KMS-11 (cell line): ENCODE results near the gene ASB9.

Experiments used
- H2AFZ ChIP-seq: fragments of 200-600 bp; sonication (generic); 2 replicates; pipeline ENCODE4 v1.6.1; 2016; ENCODE audit warnings: antibody characterized with exemption, mixed run types, low read depth
- H3K27ac ChIP-seq: fragments of 200-600 bp; sonication (generic); 2 replicates; pipeline ENCODE4 v1.6.1; 2016; ENCODE audit warnings: mild to moderate bottlenecking, mixed run types
- H3K27me3 ChIP-seq: fragments of 200-600 bp; sonication (generic); 2 replicates; pipeline ENCODE4 v1.6.1; 2017; ENCODE audit warnings: mild to moderate bottlenecking, low read depth, mixed run types, moderate library complexity; ENCODE audit not compliant: insufficient read depth
- H3K36me3 ChIP-seq: fragments of 200-600 bp; sonication (generic); 2 replicates; pipeline ENCODE4 v1.6.1; 2017; ENCODE audit warnings: mild to moderate bottlenecking, mixed run types; ENCODE audit not compliant: insufficient read depth
- H3K4me1 ChIP-seq: fragments of 200-600 bp; sonication (generic); 2 replicates; pipeline ENCODE4 v1.6.1; 2016; ENCODE audit warnings: mild to moderate bottlenecking, low read depth, mixed run types; ENCODE audit not compliant: poor library complexity, severe bottlenecking
- H3K4me2 ChIP-seq: fragments of 200-600 bp; sonication (generic); 2 replicates; pipeline ENCODE4 v1.7.0; 2016; ENCODE audit warnings: mild to moderate bottlenecking, mixed run types
- H3K4me3 ChIP-seq: fragments of 200-600 bp; sonication (generic); IDR thresholded peaks from 2 replicates; pipeline ENCODE4 v1.6.1; 2017; ENCODE audit warnings: low read depth, low read length, mixed read lengths; ENCODE audit not compliant: insufficient read depth
- H3K79me2 ChIP-seq: fragments of 200-600 bp; sonication (generic); 2 replicates; pipeline ENCODE4 v1.6.1; 2016; ENCODE audit warnings: low read depth, mixed run types; ENCODE audit not compliant: insufficient read depth
- H3K9ac ChIP-seq: fragments of 200-600 bp; sonication (generic); 2 replicates; pipeline ENCODE4 v1.6.1; 2016; ENCODE audit warnings: mild to moderate bottlenecking, mixed run types
- H4K20me1 ChIP-seq: fragments of 200-600 bp; sonication (generic); 2 replicates; pipeline ENCODE4 v1.6.1; 2016; ENCODE audit warnings: mild to moderate bottlenecking, mixed run types; ENCODE audit not compliant: insufficient read depth
- TF ChIP-seq, protein P1 (sequence below): fragments of 200-600 bp; sonication (generic); conservative IDR thresholded peaks from 2 replicates; pipeline ENCODE4 v1.6.1; 2017; ENCODE audit warnings: low read depth, mild to moderate bottlenecking, antibody characterized with exemption, low read length, moderate library complexity, mixed read lengths

ASB9 gene

DNA sequence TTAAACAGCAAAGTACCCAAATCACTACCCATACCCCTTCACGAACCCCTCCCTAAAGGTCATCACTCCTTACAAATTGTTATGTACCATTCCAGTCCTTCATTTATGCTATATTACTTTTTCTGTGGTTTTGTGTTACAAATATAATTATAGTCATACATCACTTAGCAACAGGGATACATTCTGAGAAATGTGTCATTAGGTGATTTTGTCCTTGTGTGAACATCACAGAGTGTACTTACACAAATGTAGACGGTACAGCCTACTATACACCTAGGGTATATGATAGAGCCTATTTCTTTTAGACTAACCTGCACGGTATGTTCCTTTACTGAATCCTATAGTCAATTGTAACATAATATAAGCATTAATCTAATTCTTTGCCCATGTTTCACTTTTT, 61.9 kb downstream of the ASB9 start:
- H3K4me2 ChIP-seq = no peak overlapping the region
- H2AFZ ChIP-seq = no peak overlapping the region
- no peaks in the 10 kb centered on the region for H3K79me2 ChIP-seq
- H3K27me3 ChIP-seq = no peaks in the 10 kb centered on the region
- H3K4me1 ChIP-seq = no peaks in the 10 kb centered on the region
- H4K20me1 ChIP-seq = no peaks in the 10 kb centered on the region
- TF ChIP-seq, protein P1, sequence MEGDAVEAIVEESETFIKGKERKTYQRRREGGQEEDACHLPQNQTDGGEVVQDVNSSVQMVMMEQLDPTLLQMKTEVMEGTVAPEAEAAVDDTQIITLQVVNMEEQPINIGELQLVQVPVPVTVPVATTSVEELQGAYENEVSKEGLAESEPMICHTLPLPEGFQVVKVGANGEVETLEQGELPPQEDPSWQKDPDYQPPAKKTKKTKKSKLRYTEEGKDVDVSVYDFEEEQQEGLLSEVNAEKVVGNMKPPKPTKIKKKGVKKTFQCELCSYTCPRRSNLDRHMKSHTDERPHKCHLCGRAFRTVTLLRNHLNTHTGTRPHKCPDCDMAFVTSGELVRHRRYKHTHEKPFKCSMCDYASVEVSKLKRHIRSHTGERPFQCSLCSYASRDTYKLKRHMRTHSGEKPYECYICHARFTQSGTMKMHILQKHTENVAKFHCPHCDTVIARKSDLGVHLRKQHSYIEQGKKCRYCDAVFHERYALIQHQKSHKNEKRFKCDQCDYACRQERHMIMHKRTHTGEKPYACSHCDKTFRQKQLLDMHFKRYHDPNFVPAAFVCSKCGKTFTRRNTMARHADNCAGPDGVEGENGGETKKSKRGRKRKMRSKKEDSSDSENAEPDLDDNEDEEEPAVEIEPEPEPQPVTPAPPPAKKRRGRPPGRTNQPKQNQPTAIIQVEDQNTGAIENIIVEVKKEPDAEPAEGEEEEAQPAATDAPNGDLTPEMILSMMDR = no peak
- H3K27ac ChIP-seq = no peak overlapping the region
- H3K4me3 ChIP-seq = no peak overlapping the region
- no peak overlapping the region for H3K9ac ChIP-seq
- no peaks in the 10 kb centered on the region for H3K36me3 ChIP-seq

DNA sequence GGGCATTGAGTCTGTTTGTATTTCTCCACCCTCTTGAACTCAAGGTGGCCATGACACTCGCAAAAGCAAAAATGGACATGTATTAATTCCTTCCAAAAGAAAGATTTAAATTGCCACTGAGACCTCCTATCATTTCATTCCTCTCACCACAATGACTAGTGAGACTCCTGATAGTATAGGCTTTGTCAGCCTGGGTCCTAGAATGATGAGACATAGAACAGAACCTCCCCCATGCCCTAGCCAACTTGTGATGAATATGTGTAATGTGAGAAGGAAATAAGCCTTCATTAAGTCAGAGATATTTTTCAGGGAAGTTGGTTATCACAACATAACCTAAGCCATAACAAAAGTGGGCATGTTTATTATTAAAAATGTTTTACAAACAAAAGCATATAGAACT, 62.5 kb downstream of the ASB9 start:
- TF ChIP-seq, protein P1 = no peak
- Histone ChIP-seq H3K36me3 (no peaks in the 10 kb centered on the region), H3K4me2 (no peak overlapping the region), H3K79me2 (no peaks in the 10 kb centered on the region), H3K27me3 (no peaks in the 10 kb centered on the region), H2AFZ (no peak overlapping the region), H4K20me1 (no peaks in the 10 kb centered on the region), H3K27ac (no peak overlapping the region), H3K4me1 (no peaks in the 10 kb centered on the region), H3K9ac (no peak overlapping the region), H3K4me3 (no peak overlapping the region)

DNA sequence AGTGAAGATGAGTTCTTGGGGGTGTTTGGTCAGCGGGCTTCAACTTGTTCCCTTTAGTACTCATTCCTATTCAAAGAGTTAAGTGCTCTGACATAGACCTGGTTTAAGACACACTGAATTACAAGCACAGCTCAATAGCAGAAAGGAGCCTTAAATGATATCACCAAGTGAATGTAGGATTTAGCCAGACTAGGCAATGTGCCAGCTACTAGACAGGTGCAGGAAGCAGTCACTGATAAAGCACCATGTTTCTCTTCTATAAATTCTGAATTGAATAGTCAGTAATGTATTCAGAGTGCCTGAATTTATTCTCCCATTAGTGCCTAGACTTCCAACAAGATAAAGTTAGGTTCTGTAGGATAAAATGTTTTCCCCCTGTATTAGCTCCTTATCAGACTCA, 63.6 kb downstream of the ASB9 start:
- no peak overlapping the region for H3K27ac ChIP-seq
- H3K4me1 ChIP-seq = no peaks in the 10 kb centered on the region
- no peak overlapping the region for H2AFZ ChIP-seq
- no peak overlapping the region for H3K9ac ChIP-seq
- no peaks in the 10 kb centered on the region for H3K36me3 ChIP-seq
- no peak overlapping the region for H3K4me2 ChIP-seq
- H3K27me3 ChIP-seq = no peaks in the 10 kb centered on the region
- H4K20me1 ChIP-seq = no peaks in the 10 kb centered on the region
- H3K79me2 ChIP-seq = no peaks in the 10 kb centered on the region
- H3K4me3 ChIP-seq = no peak overlapping the region
- TF ChIP-seq, protein P1 = no peak

DNA sequence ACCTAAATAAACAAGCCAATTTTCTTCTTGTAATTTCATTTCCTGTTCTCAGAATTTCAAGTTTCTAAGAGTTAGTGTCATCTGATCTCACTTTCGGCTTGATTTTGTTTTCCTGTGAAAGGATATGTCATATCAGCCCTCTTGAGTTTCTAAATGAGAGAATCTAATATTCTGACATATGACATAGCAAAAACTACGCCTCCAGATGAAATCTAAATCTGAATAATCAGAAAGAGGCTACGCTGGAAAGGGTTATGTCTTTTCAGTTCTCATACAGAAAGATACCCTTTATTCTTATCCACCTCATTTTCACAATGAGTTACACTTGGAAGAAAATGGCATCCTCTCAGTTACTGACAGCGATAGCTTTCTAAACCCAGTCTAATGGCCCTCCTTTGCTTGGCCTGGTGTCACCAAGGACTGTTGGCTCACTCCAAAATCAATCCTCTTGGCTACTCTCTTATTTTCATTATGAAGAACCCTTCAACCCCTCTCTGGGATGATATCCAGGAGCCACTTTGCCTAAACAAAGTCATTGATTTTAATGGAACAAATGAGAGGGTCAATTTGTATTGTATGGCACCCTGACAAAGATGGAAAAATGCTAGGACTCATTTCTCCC, 65.6 kb downstream of the ASB9 start:
- Histone ChIP-seq H2AFZ (no peak overlapping the region), H3K4me1 (no peaks in the 10 kb centered on the region), H3K4me3 (no peak overlapping the region), H3K27ac (no peak overlapping the region), H3K9ac (no peak overlapping the region), H4K20me1 (no peaks in the 10 kb centered on the region), H3K36me3 (no peaks in the 10 kb centered on the region), H3K27me3 (no peaks in the 10 kb centered on the region), H3K79me2 (no peaks in the 10 kb centered on the region), H3K4me2 (no peak overlapping the region)
- TF ChIP-seq, protein P1 = no peak
